Right lobe of liver (tissue), 6 donors: ENCODE data around the gene MICALL1. TPM values are rescaled to one million over a fixed set of nuclear protein-coding genes. Genes with fewer than 3 reads are reported as not detected.

Experiments used
- ATAC-seq, 4 donors: fragments of 200-7000 bp; cut with Tn5 transposase; one replicate each; pipeline ENCODE4 v1.9.1; 2020; ENCODE audit warnings: mild to moderate bottlenecking in 4 of 4, moderate library complexity in 4 of 4
- DNase-seq, 3 donors: peaks; one replicate each; pipeline ENCODE4 v3.0.0-alpha.2; 2020
- H3K27ac ChIP-seq, 3 donors: fragments of 200-600 bp; one replicate each; pipeline ENCODE4 v1.8.0; 2022
- H3K27me3 ChIP-seq, 2 donors: fragments of 200-600 bp; one replicate each; pipeline ENCODE4 v1.8.0; 2022
- H3K36me3 ChIP-seq, 4 donors: fragments of 200-600 bp; sonication (generic) in 1 of 4; one replicate each; pipeline versions ENCODE4 v1.5.1 to v1.8.0; 2017 to 2022; ENCODE audit warnings: control low read depth in 1 of 4
- H3K4me1 ChIP-seq, 4 donors: fragments of 200-600 bp; sonication (generic) in 1 of 4; one replicate each; pipeline versions ENCODE4 v1.5.1 to v1.8.0; 2017 to 2022; ENCODE audit warnings: control low read depth in 1 of 4
- H3K4me3 ChIP-seq, 3 donors: fragments of 200-600 bp; one replicate each; pipeline ENCODE4 v1.8.0; 2022
- H3K9me3 ChIP-seq, 4 donors: fragments of 200-600 bp; sonication (generic) in 1 of 4; one replicate each; pipeline versions ENCODE4 v1.5.1 to v1.8.0; 2017 to 2022; ENCODE audit warnings: control low read depth in 1 of 4
- POLR2A ChIP-seq: fragments of 450-650 bp; IDR thresholded peaks from one replicate; pipeline ENCODE4 v1.6.1; 2017; ENCODE audit warnings: antibody characterized with exemption, mild to moderate bottlenecking
- WGBS: methylation state at CpG from one replicate; pipeline ENCODE4 v1.1.6; 2018; ENCODE audit warnings: low coverage, low lambda C conversion rate; ENCODE audit not compliant: insufficient coverage; ENCODE audit errors: missing lambda C conversion rate; 5-methylcytosine and 5-hydroxymethylcytosine counted together
- intact Hi-C, 2 donors: fragments of 100-400 bp; cut with DNase I; formaldehyde crosslinking; loops; one replicate each; pipeline versions ENCODE4 v1.11.2 to v1.14.1; 2022
- total RNA-seq, 6 experiments: library from RNA; depleted of rRNA in 2 of 6; stranded (reverse); fragments of >200 nt in 2 of 6; fragmentation: NEBNext Ultra II Directional in 3 of 6; extraction: Animal tissue kit (Norgen Biotek cat#: 25700) in 3 of 6; gene quantifications; one replicate each; pipeline versions ENCODE4 v1.1.0 to v1.2.4, GENCODE V29; 2016 to 2023
- TF ChIP-seq, protein P1 (sequence below), 4 donors: fragments of 200-600 bp in 3 of 4; fragments of 450-650 bp in 1 of 4; IDR thresholded peaks; one replicate each; pipeline versions ENCODE4 v1.5.1 to v1.8.0; 2016 to 2022; ENCODE audit warnings: antibody characterized with exemption in 4 of 4, mild to moderate bottlenecking in 2 of 4
- donor health status: DM: no; HTN: yes; CAD: no.
- donor health status: DM: no; HTN: no; CAD: no.
- donor health status: DM: no; HTN: no; CAD: no.
- donor health status: DM: no; HTN: yes; CAD: no.
- donor health status: DM: no; HTN: yes; CAD: no.

The MICALL1 gene
- total RNA-seq, 6 experiments from 2014 or later = 6.5 to 19.0 (median 10.3) TPM

DNA sequence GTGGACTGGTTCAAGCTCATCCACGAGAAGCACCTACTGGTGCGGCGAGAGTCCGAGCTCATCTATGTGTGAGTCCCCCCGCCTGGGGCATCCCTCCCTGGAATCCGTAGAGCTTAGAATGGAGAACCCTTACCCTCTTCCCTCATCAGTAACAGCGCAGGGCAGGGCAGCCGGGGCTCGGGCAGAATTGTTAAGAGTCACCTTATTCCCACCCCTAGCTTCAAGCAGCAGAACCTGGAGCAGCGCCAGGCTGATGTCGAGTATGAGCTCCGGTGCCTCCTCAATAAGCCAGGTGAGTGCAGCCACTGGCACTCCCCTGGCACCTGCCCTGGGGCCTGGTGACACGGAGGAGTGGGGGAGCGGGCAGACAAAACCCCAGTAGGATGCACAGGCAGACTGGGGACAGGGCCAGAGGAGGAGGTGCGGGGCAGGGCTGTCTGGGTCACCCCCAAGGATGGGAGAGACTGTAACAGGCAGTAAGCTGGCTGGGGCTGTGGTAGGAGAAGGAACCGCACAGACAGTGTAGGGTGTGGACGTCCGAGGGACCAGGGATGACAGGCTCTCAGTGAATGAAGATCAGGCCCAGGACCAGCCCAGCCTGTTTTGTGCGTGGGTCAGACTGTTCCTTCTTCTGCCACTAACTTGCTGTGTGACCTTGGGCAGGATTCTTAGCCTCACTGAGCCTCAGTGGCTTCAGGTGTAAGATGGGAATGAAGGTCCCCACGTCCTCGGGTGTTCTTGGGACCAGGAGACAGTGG is 26.9 kb downstream of the MICALL1 start:
- 75% methylated on average over 1 of the region's 21 CpGs for WGBS
- H3K27me3 ChIP-seq = no peaks in the 10 kb centered on the region
- peaks cover 0 to 5% (median 0%) of the 10 kb centered on the region in 4 donors for H3K36me3 ChIP-seq
- no peaks in the 10 kb centered on the region for H3K9me3 ChIP-seq
- no peak overlapping the region for H3K4me3 ChIP-seq
- ATAC-seq (no peak), DNase-seq (no peak)
- TF ChIP-seq, protein P1, sequence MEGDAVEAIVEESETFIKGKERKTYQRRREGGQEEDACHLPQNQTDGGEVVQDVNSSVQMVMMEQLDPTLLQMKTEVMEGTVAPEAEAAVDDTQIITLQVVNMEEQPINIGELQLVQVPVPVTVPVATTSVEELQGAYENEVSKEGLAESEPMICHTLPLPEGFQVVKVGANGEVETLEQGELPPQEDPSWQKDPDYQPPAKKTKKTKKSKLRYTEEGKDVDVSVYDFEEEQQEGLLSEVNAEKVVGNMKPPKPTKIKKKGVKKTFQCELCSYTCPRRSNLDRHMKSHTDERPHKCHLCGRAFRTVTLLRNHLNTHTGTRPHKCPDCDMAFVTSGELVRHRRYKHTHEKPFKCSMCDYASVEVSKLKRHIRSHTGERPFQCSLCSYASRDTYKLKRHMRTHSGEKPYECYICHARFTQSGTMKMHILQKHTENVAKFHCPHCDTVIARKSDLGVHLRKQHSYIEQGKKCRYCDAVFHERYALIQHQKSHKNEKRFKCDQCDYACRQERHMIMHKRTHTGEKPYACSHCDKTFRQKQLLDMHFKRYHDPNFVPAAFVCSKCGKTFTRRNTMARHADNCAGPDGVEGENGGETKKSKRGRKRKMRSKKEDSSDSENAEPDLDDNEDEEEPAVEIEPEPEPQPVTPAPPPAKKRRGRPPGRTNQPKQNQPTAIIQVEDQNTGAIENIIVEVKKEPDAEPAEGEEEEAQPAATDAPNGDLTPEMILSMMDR (IDR thresholded peaks at IDR 0.05) = no peak
- TF ChIP-seq POLR2A = no peak
- peak overlapping the region in 1 of 3 donors; percentile 1 for H3K27ac ChIP-seq
- H3K4me1 ChIP-seq = peaks cover 0 to 11% (median 2%) of the 10 kb centered on the region in 4 donors
- intact Hi-C loops = no loop called here

DNA sequence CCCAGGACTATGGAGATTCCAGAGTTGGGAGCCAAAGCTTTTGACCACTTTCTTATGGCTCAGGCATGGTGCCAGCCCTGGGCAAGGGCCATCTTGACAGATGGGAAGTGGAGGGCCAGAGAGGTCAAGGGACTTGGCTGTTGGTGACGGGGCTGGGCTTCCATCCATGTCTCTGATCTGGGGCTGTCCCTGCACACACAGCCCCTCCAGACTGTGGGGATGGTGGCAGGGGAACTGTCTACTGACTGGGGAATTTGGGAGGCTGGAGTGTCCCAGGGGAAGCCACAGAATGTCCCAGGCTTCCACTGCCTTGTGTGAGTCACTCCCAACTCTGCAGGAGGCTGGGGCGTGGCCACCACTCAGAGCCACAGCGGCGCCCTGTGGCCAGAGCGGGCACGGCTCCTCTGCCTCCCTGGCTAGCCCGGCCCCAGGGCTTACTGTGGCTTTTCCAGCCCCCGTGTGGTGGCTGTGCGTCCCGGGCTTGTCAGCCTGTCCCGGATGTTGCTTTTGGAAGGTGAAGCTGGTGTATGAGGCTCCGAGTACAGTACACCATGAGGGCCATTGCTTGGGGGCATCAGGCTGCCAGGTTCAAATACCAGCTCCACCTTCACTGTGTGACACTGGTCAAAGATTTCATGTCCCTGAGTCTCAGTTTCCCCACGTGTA is 27.7 kb downstream of the MICALL1 start:
- Histone ChIP-seq H3K4me3 (no peak overlapping the region), H3K9me3 (no peaks in the 10 kb centered on the region), H3K4me1 (peaks cover 0 to 11% (median 2%) of the 10 kb centered on the region in 4 donors), H3K27me3 (no peaks in the 10 kb centered on the region), H3K36me3 (peaks cover 0 to 5% (median 0%) of the 10 kb centered on the region in 4 donors), H3K27ac (peak overlapping the region in 1 of 3 donors; percentile 1)
- ATAC-seq (peak; percentile 98 to 100 (median 99)), DNase-seq (peak; percentile 89 to 92 (median 91))
- intact Hi-C loops = no loop called here
- TF ChIP-seq POLR2A = no peak
- TF ChIP-seq, protein P1 (IDR thresholded peaks at IDR 0.05) = peak; percentile 96 to 98 (median 98)
- 7% methylated on average over 3 of the region's 13 CpGs for WGBS

DNA sequence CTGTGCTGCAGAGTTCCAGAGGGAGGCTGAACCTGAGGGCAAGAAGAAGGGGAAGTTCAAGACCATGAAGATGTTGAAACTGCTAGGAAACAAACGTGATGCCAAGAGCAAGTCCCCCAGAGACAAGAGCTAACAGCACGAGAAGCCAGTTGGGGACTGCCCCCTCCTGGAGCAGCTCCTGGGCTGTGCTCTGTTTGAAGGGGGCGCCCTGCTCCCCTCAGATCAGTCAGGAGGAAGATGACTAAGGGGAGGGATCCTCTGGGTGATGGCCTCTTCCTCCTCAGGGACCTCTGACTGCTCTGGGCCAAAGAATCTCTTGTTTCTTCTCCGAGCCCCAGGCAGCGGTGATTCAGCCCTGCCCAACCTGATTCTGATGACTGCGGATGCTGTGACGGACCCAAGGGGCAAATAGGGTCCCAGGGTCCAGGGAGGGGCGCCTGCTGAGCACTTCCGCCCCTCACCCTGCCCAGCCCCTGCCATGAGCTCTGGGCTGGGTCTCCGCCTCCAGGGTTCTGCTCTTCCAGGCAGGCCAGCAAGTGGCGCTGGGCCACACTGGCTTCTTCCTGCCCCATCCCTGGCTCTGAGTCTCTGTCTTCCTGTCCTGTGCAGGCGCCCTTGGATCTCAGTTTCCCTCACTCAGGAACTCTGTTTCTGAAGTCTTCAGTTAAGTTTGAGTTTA is 34.7 kb downstream of the MICALL1 start:
- WGBS = 49% methylated on average over 3 of the region's 12 CpGs
- H3K4me1 ChIP-seq = no peaks in the 10 kb centered on the region
- no peak for TF ChIP-seq POLR2A
- H3K36me3 ChIP-seq = peaks cover 0 to 19% (median 0%) of the 10 kb centered on the region in 4 donors
- intact Hi-C loops = no loop called here
- no peaks in the 10 kb centered on the region for H3K27me3 ChIP-seq
- H3K27ac ChIP-seq = no peak overlapping the region
- H3K4me3 ChIP-seq = no peak overlapping the region
- ATAC-seq (peak in 3 of 4 donors; percentile 15 to 38 (median 18)), DNase-seq (no peak)
- H3K9me3 ChIP-seq = no peaks in the 10 kb centered on the region

DNA sequence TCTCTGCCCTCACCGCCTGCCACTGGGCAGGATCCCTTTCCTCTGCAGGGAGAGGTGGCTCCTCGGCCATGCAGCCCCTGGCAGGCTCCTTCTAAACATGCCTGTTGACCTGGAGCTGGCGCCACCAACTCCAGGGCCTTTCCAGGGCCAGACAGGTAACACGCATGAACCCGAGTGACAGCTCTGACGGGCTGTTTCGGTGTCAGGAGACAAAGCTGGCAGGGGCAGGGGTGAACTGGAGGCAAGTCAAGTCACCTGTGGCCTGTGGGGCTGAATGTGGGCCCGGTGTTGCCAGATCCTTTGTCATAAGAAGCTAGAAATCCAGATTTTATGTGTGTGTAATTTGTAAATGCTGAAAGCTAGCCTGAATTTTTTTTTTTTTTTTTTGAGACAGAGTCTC is 36.0 kb downstream of the MICALL1 start:
- no peak for DNase-seq
- H3K36me3 ChIP-seq = peaks cover 0 to 19% (median 0%) of the 10 kb centered on the region in 4 donors
- ATAC-seq = peak in 1 of 4 donors; percentile 7
- no peak overlapping the region for H3K4me3 ChIP-seq
- H3K9me3 ChIP-seq = no peaks in the 10 kb centered on the region
- H3K27ac ChIP-seq = no peak overlapping the region
- TF ChIP-seq, protein P1 (IDR thresholded peaks at IDR 0.05) = no peak
- no peak for TF ChIP-seq POLR2A
- WGBS = 92% methylated on average over 6 of the region's 8 CpGs
- no peaks in the 10 kb centered on the region for H3K27me3 ChIP-seq
- H3K4me1 ChIP-seq = no peaks in the 10 kb centered on the region
- intact Hi-C loops = no loop called here
